ENCODE data around the gene GNB1L. TPM values are rescaled to one million over a fixed set of nuclear protein-coding genes. Genes with fewer than 3 reads are reported as not detected.
A peak's percentile ranks its signal among the peaks of the same experiment; 100 is the strongest.

Gene GNB1L
- total and polyA plus RNA-seq, 9 of the 15 experiments (the other 6 are each of a cell fraction or from before 2014, with no cell fraction given), result 0.56 to 50.5 (median 10.2) TPM

DNA sequence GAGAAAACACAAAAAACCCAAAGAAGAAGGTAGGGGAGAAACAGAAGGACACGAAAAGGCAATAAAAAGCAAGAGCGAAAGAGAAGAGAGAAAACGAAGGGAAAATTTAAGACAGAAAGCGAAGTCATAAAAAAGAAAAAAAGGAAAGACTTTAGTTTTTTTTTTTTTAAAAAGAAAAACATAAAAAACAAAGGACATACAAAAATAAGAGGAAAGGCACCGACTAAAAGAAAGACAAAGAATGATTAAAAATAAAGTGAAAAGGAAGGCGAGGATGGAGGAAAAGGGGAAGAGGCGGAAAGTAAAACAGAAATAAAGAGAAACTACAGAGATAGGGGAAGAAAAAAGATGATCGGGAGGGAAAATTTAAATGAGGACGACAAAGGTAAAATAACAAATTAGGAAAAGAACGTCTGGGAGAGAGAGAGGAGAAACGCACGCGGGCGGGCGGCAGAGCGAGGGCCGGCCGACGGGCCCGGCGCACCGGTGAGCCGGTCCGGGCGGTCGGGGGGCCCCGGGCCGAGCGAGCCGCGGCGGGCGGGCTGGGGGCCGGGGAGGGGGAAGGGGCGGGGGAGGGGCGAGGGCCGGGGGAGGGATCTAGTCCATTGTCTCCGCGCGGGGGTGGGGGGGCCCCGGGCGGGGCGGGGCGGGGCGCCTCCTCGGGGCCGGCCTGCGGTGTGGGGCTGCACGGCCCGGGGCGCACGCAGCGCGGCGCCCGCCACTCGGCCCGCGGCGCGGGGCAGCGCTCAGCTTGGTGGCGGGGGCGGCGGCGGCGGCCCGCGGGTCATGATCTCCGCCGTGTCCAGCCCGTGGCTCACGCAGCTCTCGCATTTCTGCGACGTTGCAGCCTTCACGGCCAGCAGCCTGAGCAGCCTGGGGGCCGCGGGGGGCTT, 94.4 kb downstream of the GNB1L start, which contains the start of gene TBX1 (continued):
- no peak for TF ChIP-seq HNRNPK (IDR thresholded peaks at IDR 0.05; ENCODE audit: low read depth, low read length, poor library complexity, severe bottlenecking)
- TF ChIP-seq DNMT1 (IDR thresholded peaks at IDR 0.05), result peak; percentile 99
- TF ChIP-seq NCOA1 (IDR thresholded peaks at IDR 0.05; ENCODE audit: low read depth), result no peak; the same call in 1 of the 2 replicates
- TF ChIP-seq HCFC1 (IDR thresholded peaks at IDR 0.05; ENCODE audit: low read depth, low read length), result no peak
- TF ChIP-seq OTX1 (CRISPR knock-in tag; IDR thresholded peaks at IDR 0.05), result peak; percentile 74; the same call in 1 of the 2 replicates
- TF ChIP-seq RBM15 (IDR thresholded peaks at IDR 0.05; ENCODE audit: insufficient read depth, low read length), result no peak
- TF ChIP-seq BRD9 (IDR thresholded peaks at IDR 0.05; ENCODE audit: low read depth, partially characterized antibody), result peak; percentile 98
- peak in 1 of 2 experiments; percentile 94; a peak in 2 of 4 replicates for TF ChIP-seq ARNT (IDR thresholded peaks at IDR 0.05)
- TF ChIP-seq XRCC5 (IDR thresholded peaks at IDR 0.05; ENCODE audit: low read depth, low read length), result no peak
- no peak; the same call in 1 of the 2 replicates for TF ChIP-seq ZNF764 (CRISPR knock-in tag; IDR thresholded peaks at IDR 0.05; ENCODE audit: low read depth)
- TF ChIP-seq KDM5B (IDR thresholded peaks at IDR 0.05; ENCODE audit: insufficient replicate concordance, low read depth, low read length), result peak; percentile 81
- 0 out of 2 replicates have a peak, but pooled peaks have one; percentile 60 for TF ChIP-seq ZNF311 (CRISPR knock-in tag; IDR thresholded peaks at IDR 0.05)
- TF ChIP-seq, protein P1, sequence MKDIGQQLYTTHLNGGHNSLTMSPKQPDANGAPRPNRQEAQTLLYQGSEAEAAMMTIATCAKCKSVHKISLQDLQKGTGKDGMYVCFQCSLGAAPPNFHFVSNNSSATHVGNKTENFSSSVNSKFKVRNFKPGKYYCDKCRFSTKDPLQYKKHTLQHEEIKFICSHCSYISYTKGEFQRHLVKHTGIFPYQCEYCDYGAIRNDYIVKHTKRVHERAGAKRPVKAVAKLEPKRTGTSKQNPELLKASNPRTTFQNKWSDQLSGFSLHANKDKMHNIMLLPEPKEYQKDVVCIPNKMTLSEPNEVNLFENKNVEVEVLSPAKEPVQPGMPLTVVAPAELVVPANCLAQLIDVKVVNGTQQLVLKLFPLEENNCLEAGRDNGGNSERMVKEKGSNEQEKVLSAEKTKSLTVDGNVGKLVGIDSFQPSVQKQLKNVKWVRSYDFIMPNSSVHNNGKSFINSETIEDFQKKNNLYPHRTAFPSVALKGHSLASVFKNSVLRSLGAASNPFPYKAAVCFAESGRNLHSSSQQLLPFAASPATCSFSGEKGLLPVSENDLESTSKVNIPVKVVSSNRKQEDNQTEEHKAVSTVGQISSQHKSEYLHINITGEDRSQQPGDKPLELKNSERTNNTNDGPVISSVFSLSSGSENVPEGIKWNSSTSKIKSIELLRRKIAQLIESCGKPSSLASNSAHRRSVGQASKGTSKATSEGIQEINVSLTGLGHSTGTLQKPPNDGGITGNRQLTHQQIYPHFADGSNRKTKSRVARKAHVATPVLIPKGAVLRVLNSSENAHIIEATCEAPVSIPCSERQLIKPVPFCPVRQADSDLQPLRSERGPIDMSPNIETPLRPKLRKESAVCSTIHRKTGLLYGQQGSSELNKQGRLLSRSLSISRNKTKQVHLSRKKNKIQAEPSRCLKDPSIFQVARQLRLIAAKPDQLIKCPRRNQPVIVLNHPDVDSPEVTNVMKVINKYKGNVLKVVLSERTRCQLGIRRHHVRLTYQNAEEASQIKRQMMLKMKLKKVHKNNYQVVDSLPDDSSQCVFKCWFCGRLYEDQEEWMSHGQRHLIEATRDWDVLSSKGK (CRISPR knock-in tag; IDR thresholded peaks at IDR 0.05), result no peak
- TF ChIP-seq ZBTB12 (CRISPR knock-in tag; IDR thresholded peaks at IDR 0.05), result no peak
- TF ChIP-seq IRF2 (CRISPR knock-in tag; IDR thresholded peaks at IDR 0.05), result no peak
- no peak for TF ChIP-seq MED1 (CRISPR knock-in tag; IDR thresholded peaks at IDR 0.05; ENCODE audit: borderline replicate concordance)
- TF ChIP-seq EZH2 (IDR thresholded peaks at IDR 0.05; ENCODE audit: borderline replicate concordance, low read depth, low read length), result peak; percentile 91; the same call in 1 of the 2 replicates
- TF ChIP-seq MEF2A (IDR thresholded peaks at IDR 0.05; ENCODE audit: control insufficient read depth, low read depth, low read length), result no peak
- peak; percentile 96 for TF ChIP-seq GATAD2A (IDR thresholded peaks at IDR 0.05)
- peak; percentile 89 for TF ChIP-seq ZBTB2 (IDR thresholded peaks at IDR 0.05)
- TF ChIP-seq MXI1 (IDR thresholded peaks at IDR 0.05; ENCODE audit: low read depth, low read length), result peak; percentile 30; the same call in 1 of the 2 replicates
